Keratinocyte (primary cell): ENCODE data around the gene RANBP17.

Experiments used
- EZH2 ChIP-seq: IDR thresholded peaks from one replicate; pipeline ENCODE4 v1.6.1; 2012; ENCODE audit warnings: inconsistent platforms, mild to moderate bottlenecking, low read length, moderate library complexity
- TF ChIP-seq, protein P1 (sequence below), 3 experiments: IDR thresholded peaks in 1 of 3; conservative IDR thresholded peaks in 1 of 3; optimal IDR thresholded peaks in 1 of 3; 2 replicates in 2 of 3; 3 replicates in 1 of 3; pipeline versions ENCODE3 to v1.5.1; 2011; ENCODE audit warnings: low read length in 3 of 3, mild to moderate bottlenecking in 3 of 3, moderate library complexity in 2 of 3, control low read depth in 1 of 3, inconsistent platforms in 1 of 3; ENCODE audit not compliant: insufficient read depth in 2 of 3; ENCODE audit errors: extremely low read depth in 1 of 3

DNA sequence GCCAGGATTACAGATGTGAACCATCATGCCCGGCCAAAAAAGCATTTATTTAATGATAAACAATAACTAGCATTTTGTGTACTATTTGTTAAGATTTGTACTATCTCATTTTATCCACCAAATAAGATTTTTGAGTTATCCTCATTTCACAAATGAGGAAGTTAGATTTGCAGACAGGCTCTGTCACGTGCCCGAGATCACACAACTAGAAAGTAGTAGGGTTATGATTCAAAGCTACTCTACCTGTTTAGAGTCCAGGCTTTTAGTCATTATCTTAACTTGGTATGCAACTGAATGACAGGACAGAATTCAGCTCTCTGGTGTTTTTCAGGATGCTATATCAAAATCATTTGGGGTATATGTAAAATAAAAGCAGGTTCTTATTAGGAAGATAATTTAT lies 20.5 kb downstream of the RANBP17 start:
- TF ChIP-seq, protein P1, sequence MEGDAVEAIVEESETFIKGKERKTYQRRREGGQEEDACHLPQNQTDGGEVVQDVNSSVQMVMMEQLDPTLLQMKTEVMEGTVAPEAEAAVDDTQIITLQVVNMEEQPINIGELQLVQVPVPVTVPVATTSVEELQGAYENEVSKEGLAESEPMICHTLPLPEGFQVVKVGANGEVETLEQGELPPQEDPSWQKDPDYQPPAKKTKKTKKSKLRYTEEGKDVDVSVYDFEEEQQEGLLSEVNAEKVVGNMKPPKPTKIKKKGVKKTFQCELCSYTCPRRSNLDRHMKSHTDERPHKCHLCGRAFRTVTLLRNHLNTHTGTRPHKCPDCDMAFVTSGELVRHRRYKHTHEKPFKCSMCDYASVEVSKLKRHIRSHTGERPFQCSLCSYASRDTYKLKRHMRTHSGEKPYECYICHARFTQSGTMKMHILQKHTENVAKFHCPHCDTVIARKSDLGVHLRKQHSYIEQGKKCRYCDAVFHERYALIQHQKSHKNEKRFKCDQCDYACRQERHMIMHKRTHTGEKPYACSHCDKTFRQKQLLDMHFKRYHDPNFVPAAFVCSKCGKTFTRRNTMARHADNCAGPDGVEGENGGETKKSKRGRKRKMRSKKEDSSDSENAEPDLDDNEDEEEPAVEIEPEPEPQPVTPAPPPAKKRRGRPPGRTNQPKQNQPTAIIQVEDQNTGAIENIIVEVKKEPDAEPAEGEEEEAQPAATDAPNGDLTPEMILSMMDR (optimal IDR thresholded peaks at IDR 0.05 in 1 of 3, IDR thresholded peaks at IDR 0.05 in 1 of 3, conservative IDR thresholded peaks at IDR 0.05 in 1 of 3; ENCODE audit: extremely low read depth in 1 of 3, insufficient read depth in 2 of 3, low read length in 3 of 3), result no peak
- TF ChIP-seq EZH2, result no peak
